Measurements from ENCODE around the gene SHROOM2.

The SHROOM2 gene

GRCh38 chrX:9785944-9786797 lies at the start of gene SHROOM2:
Gene SHROOM2, plus strand, starts transcription at chrX:9786429. Its CDS starts 117 bp downstream, at chrX:9786546.
- in situ Hi-C loops (cut with HindIII; ENCODE audit: low pct_ligation_motif_present, low sequenced_read_pairs): no loop called here
- Histone ChIP-seq H3K4me3 (ENCODE audit: low read depth, low read length) (peak within 1 kb of the TSS; percentile 41), H3K36me3 (replicated peaks) (no peaks in the 10 kb centered on the region), H3K27me3 (replicated peaks) (peaks cover 14% of the 10 kb centered on the region), H3K27ac (no peak within 1 kb of the TSS)
- no peak for DNase-seq
- no peak for TF ChIP-seq CTCF (IDR thresholded peaks at IDR 0.05; ENCODE audit: low read depth, low read length, missing control alignments)

- no peak for TF ChIP-seq CTCF (IDR thresholded peaks at IDR 0.05; ENCODE audit: low read depth, low read length, missing control alignments)
- in situ Hi-C loops (cut with HindIII; ENCODE audit: low pct_ligation_motif_present, low sequenced_read_pairs): no loop called here
- Histone ChIP-seq H3K36me3 (replicated peaks) (no peaks in the 10 kb centered on the region), H3K27ac (no peak overlapping the region), H3K27me3 (replicated peaks) (no peaks in the 10 kb centered on the region), H3K4me3 (ENCODE audit: low read depth, low read length) (no peak overlapping the region)
- DNase-seq: no peak
Observed at GRCh38 chrX:9737363-9737762, 48.9 kb upstream of the SHROOM2 start.

- DNase-seq: no peak
- Histone ChIP-seq H3K27me3 (replicated peaks) (no peaks in the 10 kb centered on the region), H3K36me3 (replicated peaks) (no peaks in the 10 kb centered on the region), H3K27ac (no peak overlapping the region), H3K4me3 (ENCODE audit: low read depth, low read length) (no peak overlapping the region)
- TF ChIP-seq CTCF (IDR thresholded peaks at IDR 0.05; ENCODE audit: low read depth, low read length, missing control alignments): no peak
- in situ Hi-C loops (cut with HindIII; ENCODE audit: low pct_ligation_motif_present, low sequenced_read_pairs): no loop called here
Observed at GRCh38 chrX:9738151-9738550, 48.1 kb upstream of the SHROOM2 start.

- Histone ChIP-seq H3K27me3 (replicated peaks) (no peaks in the 10 kb centered on the region), H3K4me3 (ENCODE audit: low read depth, low read length) (no peak overlapping the region), H3K27ac (no peak overlapping the region), H3K36me3 (replicated peaks) (no peaks in the 10 kb centered on the region)
- in situ Hi-C loops (cut with HindIII; ENCODE audit: low pct_ligation_motif_present, low sequenced_read_pairs): no loop called here
- TF ChIP-seq CTCF (IDR thresholded peaks at IDR 0.05; ENCODE audit: low read depth, low read length, missing control alignments): no peak
- no peak for DNase-seq
Observed at GRCh38 chrX:9739130-9739529, 47.1 kb upstream of the SHROOM2 start.

- TF ChIP-seq CTCF (IDR thresholded peaks at IDR 0.05; ENCODE audit: low read depth, low read length, missing control alignments): no peak
- Histone ChIP-seq H3K36me3 (replicated peaks) (no peaks in the 10 kb centered on the region), H3K27me3 (replicated peaks) (no peaks in the 10 kb centered on the region), H3K27ac (peak overlapping the region; percentile 96), H3K4me3 (ENCODE audit: low read depth, low read length) (no peak overlapping the region)
- in situ Hi-C loops (cut with HindIII; ENCODE audit: low pct_ligation_motif_present, low sequenced_read_pairs): no loop called here
- peak; percentile 47 for DNase-seq
Observed at GRCh38 chrX:9745417-9746115, 40.7 kb upstream of the SHROOM2 start.
